ENCODE results near the gene PLCB4.

Gene PLCB4

DNA sequence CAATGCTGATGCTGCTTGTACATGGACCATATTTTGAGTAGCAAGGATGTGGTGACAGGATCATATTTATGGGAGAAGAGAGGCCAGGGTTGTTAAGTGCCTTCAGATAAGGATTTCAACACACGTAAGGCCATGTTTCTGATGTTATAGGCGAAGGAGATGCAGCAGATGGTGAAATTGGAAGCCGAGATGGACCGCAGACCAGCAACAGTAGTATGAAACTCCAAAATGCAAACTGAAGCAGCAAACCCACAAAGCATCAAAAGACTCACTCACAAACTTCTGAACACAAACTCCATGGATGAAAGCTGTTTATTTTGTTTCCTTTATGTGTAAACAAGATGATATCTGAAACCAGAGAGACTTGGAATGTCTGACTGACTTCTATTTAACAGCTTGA is 409.9 kb downstream of the PLCB4 start:
- no peak for DNase-seq

DNA sequence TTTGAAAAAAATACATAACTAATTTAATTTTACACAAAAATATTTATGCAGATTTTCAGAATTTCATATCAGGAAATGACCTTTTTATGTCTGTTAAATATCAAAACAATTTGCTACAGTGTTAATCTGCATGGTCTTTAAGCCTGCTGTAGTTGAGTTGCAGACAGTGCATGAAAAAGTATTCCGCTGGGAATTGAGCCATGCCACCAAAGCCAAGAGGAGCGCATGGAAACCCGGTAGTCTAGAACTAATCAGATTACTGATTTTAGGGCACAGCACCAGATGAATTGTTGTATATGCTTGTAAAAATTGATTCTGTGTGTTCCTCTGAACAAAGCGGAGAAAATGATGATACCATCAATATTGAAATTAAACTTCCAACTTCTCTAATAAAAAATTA is 411.2 kb downstream of the PLCB4 start:
- peak; percentile 56 for DNase-seq

DNA sequence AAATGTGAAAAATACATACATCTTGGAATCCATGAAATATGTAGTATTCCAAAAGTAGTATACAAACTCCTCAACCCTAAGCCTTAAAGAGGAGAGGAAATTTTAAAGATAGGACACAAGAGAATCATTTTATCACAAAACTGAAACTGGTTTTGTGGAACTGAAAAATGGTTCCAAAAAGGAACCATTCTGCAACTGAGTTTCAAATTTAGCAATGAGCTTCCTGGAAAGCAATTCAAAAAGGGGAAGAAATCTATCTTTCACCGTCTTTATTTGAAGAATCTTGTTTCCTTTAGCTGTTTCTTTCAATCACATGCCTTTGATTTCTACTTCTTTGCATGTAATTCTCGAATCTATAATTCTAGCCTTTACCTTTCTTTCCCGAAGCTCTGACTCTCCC is 413.3 kb downstream of the PLCB4 start:
- no peak for DNase-seq

DNA sequence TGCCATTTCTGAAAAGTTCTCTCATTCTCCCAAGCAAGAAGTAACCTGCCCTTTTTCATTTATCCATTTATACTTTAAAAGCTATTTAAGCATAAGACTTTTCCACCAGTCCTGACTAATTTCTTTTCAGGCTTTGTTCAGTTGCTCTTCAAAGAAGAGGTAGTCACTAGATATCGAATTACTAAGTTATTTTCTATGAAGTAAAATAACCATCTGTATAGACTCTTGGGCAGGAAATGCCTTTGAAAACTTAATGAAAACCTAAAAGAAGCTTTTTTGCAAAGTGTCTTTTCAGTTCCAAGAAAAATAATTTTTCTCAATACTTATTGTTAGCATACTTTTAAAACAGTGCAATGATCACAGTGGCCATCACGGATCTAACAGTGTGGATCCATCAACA is 414.2 kb downstream of the PLCB4 start:
- no peak for DNase-seq

DNA sequence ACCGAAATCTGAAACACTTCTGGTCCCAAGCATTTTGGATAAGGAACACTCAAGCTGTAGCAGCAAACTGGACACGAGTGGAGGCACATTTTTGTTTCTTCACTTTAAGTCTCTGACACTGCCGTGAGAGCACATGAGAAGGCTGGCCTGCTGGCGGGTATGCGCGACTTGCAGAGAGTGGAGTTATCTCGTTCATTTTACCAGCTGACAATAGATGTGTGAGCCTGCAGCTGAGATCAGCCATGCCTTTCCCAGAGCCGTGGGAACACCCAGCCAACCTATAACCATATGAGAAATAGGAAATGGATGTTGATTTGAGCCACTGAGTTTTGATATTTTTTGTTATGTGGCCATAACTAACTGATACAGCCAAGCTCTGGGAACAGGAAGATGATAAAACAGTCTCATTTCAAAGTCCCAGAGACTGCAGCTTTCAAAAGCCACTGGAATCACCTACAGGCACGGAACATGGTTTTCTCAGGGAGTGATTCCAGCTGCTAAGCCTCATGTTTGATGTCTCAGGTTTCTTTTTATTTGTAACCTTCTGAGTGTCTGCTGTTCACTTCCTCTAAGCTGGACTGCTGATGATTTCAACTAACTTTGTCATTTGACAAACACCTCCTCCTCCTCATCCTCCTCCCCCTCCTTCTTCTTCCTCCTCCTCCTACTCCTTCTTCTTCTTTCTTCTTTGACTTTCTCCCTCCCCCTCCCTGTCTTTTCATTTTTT is 416.9 kb downstream of the PLCB4 start:
- no peak for DNase-seq

DNA sequence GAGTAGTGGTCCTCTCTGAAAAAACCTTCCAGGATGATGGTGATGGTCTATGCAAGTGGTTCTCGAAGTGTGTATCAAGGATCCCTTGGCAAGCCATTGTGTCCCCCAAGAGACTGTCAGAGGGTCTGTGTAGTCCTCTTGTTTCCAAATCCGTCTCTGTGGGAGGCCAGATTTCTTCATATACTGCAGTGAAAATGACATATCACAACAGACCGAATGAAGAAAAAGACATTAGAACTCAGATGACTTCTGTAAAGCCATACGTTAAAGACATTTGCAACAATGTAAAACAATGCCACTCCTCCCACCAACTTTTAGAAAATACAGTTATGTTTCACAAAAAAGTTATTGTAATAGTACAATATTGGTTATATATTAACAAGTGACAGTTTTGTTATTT is 418.3 kb downstream of the PLCB4 start:
- no peak for DNase-seq

DNA sequence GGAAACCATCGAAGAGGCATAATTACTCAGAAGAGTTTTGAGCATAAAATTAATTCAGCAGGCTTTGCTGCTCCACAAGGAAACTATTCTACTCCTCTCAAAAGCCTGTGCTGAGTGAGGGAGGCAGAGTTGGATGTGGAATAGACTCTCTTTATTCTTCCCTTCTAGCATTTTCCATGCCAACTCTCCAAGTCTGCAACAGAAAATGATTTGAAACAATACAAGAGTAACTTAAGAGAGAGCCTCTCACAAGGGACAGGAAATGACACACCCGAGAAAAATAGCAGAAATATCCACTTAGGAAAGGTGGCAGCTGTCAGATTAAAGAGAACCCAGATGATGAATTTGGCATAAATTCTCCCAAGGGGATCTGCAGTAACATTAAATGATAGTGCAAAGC is 419.2 kb downstream of the PLCB4 start:
- no peak for DNase-seq

DNA sequence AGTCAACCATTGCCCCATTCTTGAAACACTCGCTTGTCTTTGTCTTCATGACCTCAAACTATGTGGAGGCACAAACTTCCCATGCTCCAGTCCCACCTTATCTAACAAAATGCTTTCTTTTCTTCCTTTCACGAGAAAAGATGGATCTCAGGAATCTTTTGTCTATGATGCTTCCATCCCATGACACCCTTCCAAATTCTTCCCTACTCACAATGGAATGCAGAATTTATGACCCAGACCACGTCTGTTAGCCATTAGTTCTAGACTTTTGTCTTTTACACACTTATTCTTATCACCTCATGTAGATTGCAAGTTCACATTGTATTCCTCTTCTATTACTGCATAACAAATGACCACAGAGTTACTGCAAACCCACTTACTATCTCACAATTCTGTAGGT is 421.3 kb downstream of the PLCB4 start:
- DNase-seq = no peak

DNA sequence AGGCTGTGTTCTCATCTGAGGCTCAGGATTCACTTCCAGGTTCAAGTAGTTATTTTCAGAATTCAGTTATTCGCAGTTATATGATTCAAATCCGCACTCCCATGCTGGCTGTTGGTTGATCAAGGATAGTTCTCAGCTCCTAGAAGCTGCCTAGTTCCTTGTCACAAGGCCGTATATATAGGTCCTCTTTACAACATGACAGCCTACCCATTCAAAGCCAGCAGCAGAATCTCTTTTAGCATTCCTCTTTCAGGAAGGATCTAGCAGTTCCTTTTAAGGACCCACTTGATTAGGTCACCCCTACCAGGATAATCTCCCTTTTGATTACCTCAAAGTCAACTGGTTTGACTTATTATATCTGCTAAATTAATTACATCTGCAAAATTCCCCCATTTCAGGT is 421.7 kb downstream of the PLCB4 start:
- no peak for DNase-seq

DNA sequence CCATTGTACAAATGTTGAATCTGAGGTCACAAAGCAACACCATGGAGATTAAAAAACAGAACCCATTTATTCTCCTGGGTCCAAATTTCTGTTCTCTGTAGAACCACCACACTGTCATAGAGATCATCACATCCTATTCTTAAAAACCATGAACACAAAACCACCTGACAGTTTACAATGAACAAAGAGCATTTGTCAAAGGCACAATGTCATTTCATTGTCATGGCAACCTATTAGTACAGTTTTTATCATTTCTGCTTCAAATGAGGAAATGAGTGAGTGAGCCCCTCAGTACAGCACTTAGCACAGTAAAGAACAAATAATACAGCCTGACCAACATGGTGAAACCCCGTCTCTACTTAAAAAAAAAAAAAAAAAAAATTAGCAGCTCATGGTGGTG is 422.4 kb downstream of the PLCB4 start:
- DNase-seq = no peak

DNA sequence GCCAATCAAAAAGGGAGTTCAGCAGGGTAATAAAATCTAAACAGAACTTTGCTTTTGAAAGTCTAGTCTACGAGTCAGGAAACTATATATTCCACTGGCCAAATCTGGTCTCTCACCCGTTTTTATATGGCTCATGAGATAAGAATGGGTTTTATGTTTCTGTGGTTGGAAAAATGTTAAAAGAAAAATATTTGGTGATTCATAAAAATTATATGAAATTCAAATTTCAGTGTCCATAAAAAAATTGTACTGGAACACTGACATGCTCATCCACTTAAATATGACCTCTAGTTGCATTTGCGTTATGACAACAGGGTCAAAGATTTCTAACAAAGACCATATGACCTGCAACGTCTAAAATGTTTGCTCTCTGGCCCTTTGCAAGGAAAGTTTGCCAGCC is 423.2 kb downstream of the PLCB4 start:
- DNase-seq = no peak

DNA sequence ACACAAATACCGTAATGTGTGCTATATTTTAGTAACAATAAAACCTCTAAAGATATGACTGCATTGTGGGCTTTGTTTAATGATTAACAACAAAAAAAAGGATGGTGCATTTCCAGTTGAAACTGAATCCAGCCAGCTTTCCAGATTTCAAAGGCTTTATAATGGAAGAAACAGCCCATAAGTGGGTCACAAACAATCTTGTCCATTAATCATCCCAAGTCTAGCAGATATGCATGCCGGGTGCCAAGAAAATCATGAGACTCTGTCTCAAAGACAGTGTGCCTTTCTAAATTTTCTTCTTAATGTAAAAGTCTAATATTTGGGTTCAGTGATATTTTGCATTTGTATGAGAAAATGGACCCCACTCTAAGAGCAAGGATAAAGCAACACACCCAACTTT is 424.9 kb downstream of the PLCB4 start:
- DNase-seq = no peak

DNA sequence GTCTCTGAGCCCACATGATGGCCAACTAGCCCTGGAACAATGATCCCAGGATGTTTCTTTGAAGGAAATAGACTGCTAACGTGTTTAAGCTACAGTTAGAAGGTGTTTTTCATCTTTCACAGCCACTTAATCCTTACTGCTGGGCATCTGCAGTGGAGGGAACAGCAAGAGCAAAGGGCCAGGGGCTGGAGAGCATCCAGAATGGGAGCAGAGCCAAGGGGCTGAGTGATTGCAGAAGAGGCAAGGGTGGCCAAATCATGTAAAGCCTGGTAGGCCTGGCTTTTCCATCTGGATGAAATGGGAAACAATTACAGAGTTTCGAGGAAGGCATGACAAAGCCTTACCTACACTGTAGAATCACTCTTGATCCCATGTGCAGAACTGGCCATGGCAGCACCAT is 426.8 kb downstream of the PLCB4 start:
- no peak for DNase-seq

DNA sequence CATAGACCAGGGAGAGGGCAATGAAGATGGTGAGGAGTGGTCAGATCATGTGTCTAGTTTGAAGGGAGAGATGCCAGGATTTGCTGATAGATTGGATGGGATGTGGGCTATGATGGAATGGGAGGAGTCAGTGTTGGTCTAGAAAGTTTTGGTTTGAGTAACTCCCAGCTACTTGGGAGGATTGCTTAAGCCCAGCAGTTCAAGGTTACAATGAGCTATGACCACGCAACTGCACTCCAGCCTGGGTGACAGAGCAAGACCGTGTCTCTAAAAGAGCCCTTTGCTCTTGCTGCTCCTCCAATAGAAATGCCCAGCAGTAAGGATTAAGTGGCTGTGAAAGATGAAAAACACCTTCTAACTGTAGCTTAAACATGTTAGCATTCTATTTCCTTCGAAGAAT is 427.3 kb downstream of the PLCB4 start:
- DNase-seq = no peak

DNA sequence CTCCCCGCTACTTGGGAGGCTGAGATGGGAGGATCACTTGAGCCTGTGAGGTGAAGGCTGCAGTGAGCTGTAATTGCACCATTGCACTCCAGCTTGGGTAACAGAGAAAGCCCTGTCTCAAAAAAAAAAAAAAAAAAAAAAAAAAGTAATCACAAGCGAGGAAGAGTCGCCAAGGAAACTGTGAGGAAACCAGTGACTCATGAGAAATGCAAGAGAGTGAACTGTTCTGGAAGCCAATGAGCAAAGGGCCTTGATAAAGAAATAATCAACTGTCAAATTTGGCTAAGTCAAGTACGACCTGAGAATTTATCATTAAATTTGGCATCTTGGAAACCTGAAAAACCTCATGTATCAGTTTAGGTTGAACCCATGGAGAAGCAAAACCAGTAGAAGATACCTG is 429.4 kb downstream of the PLCB4 start:
- DNase-seq = no peak

DNA sequence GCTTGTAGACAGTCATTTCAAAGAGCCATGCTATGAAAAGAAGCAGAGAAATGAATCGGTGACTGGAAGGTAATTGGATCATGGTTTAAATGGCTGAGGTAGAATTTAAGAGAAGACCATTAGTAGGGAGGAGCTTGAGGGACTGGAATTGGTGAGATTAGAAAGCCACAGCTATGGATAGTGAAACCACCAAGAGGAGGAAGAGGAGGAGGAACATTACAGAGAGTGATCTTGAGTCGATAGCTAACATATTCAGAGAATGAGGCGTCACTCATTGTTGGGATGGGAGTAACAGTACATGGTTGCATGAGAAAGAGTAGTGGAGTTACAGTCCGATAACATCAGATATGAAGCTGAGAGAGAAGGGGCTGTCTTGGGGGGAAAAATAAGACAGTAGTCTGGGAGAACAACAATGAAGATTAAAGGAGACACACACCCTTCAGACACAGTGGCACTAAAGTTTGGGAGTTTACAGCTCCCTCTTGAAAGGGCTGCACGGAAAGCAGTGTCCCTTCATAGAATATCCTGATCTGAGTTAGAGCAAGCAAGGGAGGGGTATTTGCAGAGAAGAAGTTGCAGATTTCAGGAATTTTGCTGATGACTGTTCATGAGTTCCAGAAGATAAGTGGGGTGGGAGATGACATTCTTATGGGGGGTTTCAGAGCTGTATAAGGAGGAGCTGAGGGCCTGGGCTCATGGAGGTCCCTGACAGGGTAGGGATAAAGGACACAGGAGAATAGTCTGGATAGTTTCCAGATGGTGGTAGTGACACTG is 430.4 kb downstream of the PLCB4 start:
- peak; percentile 57 for DNase-seq

DNA sequence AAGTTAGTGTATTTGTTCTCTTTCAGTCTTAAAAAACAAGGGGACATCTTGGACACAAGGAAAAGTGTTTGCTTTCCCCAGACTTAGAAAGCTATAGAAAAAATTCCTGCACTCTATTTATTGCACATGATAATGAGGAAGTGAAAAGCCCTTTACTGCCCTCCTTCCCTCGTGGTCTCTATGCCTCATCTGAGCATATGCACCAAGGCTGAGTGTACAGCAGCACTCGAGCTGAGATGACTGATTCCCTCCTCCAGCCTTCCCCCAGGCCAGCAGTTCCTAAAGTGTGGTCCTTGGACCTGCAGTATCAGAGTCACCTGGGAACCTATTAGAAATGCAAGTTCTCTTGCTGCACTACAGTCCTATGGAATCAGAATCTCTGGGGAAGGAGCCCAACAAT is 431.2 kb downstream of the PLCB4 start:
- no peak for DNase-seq

DNA sequence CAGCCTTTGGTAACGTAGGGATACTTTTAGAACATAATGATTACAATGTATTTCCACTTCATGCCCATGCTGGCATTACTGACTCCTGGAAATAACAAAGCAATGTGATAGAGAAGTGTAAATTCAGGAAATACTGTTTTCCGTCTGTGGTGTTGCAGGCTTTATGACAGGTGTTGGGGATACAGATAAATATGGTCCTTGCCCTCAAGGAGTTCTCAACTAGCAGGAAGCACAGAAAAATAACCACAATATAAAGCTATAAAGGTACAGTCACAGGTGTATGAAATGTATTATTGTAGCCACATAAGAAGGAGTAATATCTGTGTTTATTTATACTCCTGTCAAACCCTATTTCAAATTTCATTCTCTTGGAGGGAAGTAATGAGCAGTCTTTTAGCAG is 432.6 kb downstream of the PLCB4 start:
- no peak for DNase-seq

DNA sequence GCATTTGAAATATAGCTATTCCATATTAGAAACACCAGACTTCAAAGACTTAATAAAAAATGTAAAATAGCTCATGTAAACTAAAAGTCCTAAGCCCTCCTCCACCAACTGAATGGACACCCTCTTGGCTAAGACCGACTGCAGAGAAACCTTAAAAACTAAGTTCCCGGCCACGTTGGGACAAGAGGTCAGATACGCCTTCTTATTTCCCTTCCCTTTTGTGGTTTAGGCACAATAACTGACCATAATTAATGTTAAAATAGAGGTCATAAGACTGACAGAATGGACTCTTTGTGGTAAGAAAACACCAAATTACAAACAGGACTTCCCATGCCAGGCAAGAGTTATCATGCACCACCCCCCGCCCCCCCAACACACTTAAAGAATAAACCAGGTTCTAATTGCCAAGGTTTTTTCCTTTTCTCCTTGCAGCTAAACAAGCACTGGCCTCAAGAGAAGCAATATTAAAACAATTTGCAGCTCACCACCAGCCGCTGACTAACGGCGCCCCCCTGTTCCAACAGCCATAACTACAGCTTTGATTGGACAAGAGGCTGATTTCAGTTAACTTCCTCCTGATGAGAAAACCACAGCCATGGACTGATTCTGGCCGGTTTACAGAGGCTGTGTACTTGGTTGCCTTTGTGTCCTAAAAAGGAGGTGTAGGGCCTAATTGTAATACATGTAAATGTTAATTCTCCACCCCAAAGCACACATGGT is 434.8 kb downstream of the PLCB4 start:
- peak; percentile 14 for DNase-seq

DNA sequence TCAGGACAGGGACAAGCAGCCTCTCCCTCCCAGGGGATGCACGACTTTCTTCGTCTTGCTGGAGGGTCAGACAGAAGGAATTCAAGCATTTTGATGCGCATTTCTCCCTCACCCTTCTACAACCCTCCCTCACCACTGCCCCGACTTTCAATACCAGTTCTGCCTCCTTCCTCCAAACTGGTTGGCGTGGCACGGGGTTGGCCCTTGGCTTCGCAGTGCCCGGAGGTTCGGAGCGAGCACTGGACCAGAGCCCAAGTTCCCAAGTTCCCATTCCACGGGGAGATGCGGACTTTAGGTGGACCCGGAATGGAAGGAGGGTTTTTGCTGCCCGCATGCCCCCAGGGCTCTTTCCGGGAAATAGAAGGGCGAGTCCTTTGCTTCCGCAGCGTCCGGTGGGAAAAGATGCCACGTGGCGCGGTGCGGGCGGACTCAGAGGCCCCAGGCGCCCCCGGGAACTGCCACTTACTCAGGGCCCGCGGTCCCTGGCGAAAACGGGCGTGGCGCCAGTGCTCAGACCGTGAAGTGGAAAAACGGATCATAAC is 437.5 kb downstream of the PLCB4 start:
- no peak for DNase-seq

DNA sequence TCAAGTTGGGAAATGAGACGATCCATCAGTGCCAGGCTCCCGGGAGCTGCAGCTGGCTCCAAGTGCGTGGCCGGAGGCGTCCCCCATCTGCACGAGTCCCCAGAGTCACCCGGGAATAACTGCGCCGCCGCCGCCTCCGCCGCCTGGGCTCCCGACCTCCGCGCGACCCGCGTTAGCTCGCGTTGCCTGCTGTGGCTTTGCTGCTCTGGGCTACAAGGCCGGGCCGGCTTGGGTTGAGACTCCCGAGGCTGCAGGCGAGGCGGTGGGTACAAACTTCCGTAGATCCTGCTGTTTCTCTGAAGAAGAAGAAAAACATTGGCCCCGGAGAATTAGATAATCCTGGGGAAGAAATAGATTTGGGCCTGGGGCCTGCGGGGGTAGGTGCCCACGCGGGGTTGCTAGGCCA is 438.1 kb downstream of the PLCB4 start:
- DNase-seq = no peak

DNA sequence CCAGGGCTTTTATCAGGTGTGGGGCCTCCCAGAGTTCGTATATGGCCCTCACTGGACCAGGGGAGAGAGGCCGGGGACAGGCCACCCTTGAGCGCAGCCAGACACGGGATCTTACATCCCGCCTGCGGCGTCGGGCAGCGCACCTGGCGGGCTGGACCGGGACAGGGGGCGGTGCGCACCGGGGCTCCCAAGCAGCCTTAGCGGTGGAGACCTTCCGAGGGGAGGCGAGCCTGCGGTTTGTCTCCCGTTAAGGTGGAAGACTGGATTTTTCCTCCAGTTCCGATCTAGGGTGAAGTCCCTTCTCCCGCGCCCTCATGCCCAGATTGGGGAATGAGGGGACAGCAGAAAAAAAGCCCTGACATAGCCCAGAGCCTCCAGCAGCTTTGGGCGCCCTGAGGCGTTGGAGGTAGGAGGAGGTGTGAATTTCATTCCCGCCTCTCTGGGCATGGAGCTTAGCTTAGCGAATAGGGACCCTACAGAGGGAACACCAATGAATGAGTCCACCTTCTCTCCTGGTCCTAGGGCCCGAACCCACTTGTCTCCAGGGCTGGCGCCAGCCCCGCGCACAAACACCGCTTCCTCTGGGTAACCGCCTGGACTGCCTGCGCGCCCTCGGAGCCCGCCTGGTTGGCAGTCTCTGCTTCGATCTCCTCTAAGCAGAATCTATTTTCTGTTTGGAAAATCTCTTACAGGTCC is 438.8 kb downstream of the PLCB4 start:
- no peak for DNase-seq

DNA sequence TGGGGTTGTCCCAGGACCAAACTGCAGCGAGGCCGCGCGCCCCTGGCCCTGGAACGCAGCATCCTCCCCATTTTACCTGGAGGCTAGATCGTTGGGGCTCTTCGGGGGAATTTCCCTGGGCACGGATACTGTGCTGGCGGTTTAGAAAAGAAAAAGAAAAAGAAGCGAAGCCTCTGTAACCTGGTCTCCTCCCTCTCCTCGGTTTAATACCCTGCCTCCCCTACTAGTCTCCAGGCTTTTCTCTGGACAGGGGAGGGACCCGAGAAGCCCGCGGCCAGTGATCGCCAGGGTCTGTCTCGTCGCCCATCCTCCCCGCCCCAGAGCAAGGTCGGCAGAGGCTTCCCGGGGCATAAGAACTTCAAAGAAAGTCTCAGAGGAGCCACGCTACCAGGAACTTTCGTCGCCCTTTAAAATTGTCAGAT is 439.4 kb downstream of the PLCB4 start:
- DNase-seq = no peak

Data from NCI-H82 (cell line).